ENCODE measurements around the gene STX4. TPM values are rescaled to one million over a fixed set of nuclear protein-coding genes. Genes with fewer than 3 reads are reported as not detected.

STX4 gene
- total RNA-seq, 4 donors from 2014 or later, result 19.0 to 35.9 (median 25.1) TPM

- no peak for DNase-seq
- H3K4me3 ChIP-seq, result no peak overlapping the region
- H3K27ac ChIP-seq, result no peak overlapping the region
- H3K27me3 ChIP-seq, result no peaks in the 10 kb centered on the region
- intact Hi-C loops (cut with DNase I), result no loop called here
- TF ChIP-seq POLR2A (IDR thresholded peaks at IDR 0.05), result no peak
- TF ChIP-seq, protein P1, sequence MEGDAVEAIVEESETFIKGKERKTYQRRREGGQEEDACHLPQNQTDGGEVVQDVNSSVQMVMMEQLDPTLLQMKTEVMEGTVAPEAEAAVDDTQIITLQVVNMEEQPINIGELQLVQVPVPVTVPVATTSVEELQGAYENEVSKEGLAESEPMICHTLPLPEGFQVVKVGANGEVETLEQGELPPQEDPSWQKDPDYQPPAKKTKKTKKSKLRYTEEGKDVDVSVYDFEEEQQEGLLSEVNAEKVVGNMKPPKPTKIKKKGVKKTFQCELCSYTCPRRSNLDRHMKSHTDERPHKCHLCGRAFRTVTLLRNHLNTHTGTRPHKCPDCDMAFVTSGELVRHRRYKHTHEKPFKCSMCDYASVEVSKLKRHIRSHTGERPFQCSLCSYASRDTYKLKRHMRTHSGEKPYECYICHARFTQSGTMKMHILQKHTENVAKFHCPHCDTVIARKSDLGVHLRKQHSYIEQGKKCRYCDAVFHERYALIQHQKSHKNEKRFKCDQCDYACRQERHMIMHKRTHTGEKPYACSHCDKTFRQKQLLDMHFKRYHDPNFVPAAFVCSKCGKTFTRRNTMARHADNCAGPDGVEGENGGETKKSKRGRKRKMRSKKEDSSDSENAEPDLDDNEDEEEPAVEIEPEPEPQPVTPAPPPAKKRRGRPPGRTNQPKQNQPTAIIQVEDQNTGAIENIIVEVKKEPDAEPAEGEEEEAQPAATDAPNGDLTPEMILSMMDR (IDR thresholded peaks at IDR 0.05), result no peak
- 100% methylated on average over 1 of the region's 1 CpG for whole genome bisulfite sequencing, 2 donors
- H3K4me1 ChIP-seq, result no peaks in the 10 kb centered on the region
- H3K36me3 ChIP-seq, result peaks cover 21 to 52% (median 27%) of the 10 kb centered on the region in 3 donors
- no peaks in the 10 kb centered on the region for H3K9me3 ChIP-seq
These were observed 10.0 kb downstream of the STX4 start for GRCh38 chr16:31043352-31043751.

DNA sequence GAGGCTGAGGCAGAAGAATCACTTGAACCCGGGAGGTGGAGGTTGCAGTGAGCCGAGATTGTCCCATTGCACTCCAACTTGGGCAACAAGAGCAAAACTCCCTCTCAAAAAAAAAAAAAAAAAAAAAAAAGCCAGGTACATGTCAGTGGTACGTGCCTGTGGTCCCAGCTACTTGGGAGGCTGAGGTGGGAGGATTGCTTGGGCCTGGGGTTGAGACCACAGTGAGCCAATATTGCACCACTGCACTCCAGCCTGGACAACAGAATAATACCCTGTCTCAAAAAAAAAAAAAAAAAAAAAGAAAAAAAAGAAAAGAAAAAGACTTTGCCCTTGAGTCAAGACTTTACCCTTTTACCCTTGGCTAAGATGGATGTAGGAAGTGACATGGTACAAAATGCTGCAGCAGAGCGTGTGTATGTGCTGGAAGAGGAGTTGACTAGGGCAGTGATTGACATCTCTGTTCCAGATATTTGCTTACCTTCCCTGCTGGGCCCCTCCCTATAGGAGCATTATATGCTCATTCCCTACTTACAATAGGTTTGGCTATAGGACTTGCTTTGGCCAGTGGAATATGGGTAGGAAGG is 10.6 kb downstream of the STX4 start:
- Histone ChIP-seq H3K27ac (no peak overlapping the region), H3K4me1 (no peaks in the 10 kb centered on the region), H3K27me3 (no peaks in the 10 kb centered on the region), H3K9me3 (no peaks in the 10 kb centered on the region), H3K36me3 (peaks cover 15 to 45% (median 20%) of the 10 kb centered on the region in 3 donors), H3K4me3 (no peak overlapping the region)
- intact Hi-C loops (cut with DNase I), result no loop called here
- DNase-seq, result no peak
- 91 to 94% methylated on average over 2 to 3 of the region's 4 CpGs for WGBS, 2 donors
- TF ChIP-seq POLR2A (IDR thresholded peaks at IDR 0.05), result no peak
- TF ChIP-seq, protein P1 (IDR thresholded peaks at IDR 0.05), result no peak

DNA sequence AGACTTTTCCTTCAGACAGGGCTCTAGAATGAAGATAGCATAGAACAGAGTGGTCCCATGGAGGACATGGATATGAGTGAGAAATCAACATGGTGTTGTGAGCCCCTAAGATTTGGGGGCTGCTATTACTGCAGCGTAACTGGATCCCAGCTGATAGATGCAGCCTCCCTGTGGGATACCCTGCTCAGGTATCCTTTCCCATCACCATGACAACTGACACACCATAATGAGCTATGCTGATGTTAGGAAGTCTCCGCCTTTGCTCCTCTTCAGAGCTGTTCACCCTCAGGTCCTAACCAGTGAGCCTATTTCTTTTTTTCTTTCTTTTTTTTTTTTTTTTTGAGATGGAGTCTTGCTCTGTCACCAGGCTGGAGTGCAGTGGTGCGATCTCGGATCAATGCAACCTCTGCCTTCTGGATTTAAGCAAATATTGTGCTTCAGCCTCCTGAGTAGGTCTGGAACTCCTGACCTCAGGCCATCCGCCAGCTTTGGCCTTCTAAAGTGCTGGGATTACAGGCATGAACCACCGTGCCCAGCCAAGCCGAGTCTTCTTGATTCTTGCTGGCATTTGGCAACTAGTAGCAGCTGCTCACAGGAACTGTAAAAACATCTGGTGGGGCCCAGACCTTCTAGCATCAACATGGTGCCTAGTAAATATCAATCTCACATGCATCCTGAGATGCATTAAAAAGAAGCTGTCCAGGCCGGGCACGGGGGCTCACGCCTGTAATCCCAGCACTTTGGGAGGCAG is 17.1 kb downstream of the STX4 start:
- intact Hi-C loops (cut with DNase I), result no loop called here
- Histone ChIP-seq H3K36me3 (no peaks in the 10 kb centered on the region), H3K4me1 (peaks cover 0 to 6% (median 0%) of the 10 kb centered on the region in 3 donors), H3K9me3 (no peaks in the 10 kb centered on the region), H3K27me3 (no peaks in the 10 kb centered on the region), H3K27ac (no peak overlapping the region), H3K4me3 (no peak overlapping the region)
- DNase-seq, result no peak
- TF ChIP-seq, protein P1 (IDR thresholded peaks at IDR 0.05), result no peak
- no peak for TF ChIP-seq POLR2A (IDR thresholded peaks at IDR 0.05)
- 70 to 87% methylated on average over 7 of the region's 10 CpGs for WGBS, 2 donors

- no peaks in the 10 kb centered on the region for H3K36me3 ChIP-seq
- WGBS, 2 donors, result 23 to 28% methylated on average over 2 of the region's 2 CpGs
- H3K27me3 ChIP-seq, result no peaks in the 10 kb centered on the region
- H3K4me1 ChIP-seq, result peaks cover 0 to 6% (median 0%) of the 10 kb centered on the region in 3 donors
- no peak overlapping the region for H3K4me3 ChIP-seq
- H3K9me3 ChIP-seq, result no peaks in the 10 kb centered on the region
- intact Hi-C loops (cut with DNase I), result no loop called here
- H3K27ac ChIP-seq, result no peak overlapping the region
- no peak for TF ChIP-seq POLR2A (IDR thresholded peaks at IDR 0.05)
- TF ChIP-seq, protein P1 (IDR thresholded peaks at IDR 0.05), result no peak
- no peak for DNase-seq
These were observed 18.8 kb downstream of the STX4 start for GRCh38 chr16:31052114-31052513.

GRCh38 chr16:31055613-31056012 is 22.3 kb downstream of the STX4 start:
- WGBS, 2 donors, result 89% methylated on average over 4 of the region's 4 CpGs; no CpG with 5 or more reads in 1 of the 2 donors
- TF ChIP-seq POLR2A (IDR thresholded peaks at IDR 0.05), result no peak
- TF ChIP-seq, protein P1 (IDR thresholded peaks at IDR 0.05), result no peak
- Histone ChIP-seq H3K27ac (no peak overlapping the region), H3K9me3 (no peaks in the 10 kb centered on the region), H3K27me3 (no peaks in the 10 kb centered on the region), H3K36me3 (peaks cover under 1 to 29% (median 2%) of the 10 kb centered on the region in 3 donors), H3K4me3 (no peak overlapping the region), H3K4me1 (peaks cover 0 to 6% (median 0%) of the 10 kb centered on the region in 3 donors)
- intact Hi-C loops (cut with DNase I), result no loop called here
- no peak for DNase-seq

Measured in esophagus squamous epithelium (tissue), 5 donors.